Tibial nerve (tissue), 4 donors: Measurements from ENCODE around the gene BGN.

ENCODE experiments used
- EP300 ChIP-seq, 2 donors: sonication (generic); formaldehyde crosslinking; IDR thresholded peaks; one replicate each; pipeline ENCODE4 v1.6.1; 2017; ENCODE audit warnings: antibody characterized with exemption in 2 of 2, mild to moderate bottlenecking in 1 of 2
- POLR2A ChIP-seq, 2 donors: fragments of 450-650 bp; IDR thresholded peaks; one replicate each; pipeline ENCODE4 v1.6.1; 2017; ENCODE audit warnings: antibody characterized with exemption in 2 of 2, mild to moderate bottlenecking in 2 of 2, moderate library complexity in 2 of 2
- TF ChIP-seq, protein P1 (sequence below), 5 experiments: fragments of 200-600 bp in 3 of 5; fragments of 450-650 bp in 2 of 5; sonication (generic) in 3 of 5; IDR thresholded peaks; one replicate each; pipeline ENCODE4 v1.5.1; 2016 to 2019; ENCODE audit warnings: antibody characterized with exemption in 5 of 5, mild to moderate bottlenecking in 3 of 5, moderate library complexity in 2 of 5

GRCh38 chrX:153476666-153477363, 18.0 kb upstream of the BGN start:
- TF ChIP-seq POLR2A (IDR thresholded peaks at IDR 0.05) (no peak), EP300 (IDR thresholded peaks at IDR 0.05) (no peak)
- TF ChIP-seq, protein P1, sequence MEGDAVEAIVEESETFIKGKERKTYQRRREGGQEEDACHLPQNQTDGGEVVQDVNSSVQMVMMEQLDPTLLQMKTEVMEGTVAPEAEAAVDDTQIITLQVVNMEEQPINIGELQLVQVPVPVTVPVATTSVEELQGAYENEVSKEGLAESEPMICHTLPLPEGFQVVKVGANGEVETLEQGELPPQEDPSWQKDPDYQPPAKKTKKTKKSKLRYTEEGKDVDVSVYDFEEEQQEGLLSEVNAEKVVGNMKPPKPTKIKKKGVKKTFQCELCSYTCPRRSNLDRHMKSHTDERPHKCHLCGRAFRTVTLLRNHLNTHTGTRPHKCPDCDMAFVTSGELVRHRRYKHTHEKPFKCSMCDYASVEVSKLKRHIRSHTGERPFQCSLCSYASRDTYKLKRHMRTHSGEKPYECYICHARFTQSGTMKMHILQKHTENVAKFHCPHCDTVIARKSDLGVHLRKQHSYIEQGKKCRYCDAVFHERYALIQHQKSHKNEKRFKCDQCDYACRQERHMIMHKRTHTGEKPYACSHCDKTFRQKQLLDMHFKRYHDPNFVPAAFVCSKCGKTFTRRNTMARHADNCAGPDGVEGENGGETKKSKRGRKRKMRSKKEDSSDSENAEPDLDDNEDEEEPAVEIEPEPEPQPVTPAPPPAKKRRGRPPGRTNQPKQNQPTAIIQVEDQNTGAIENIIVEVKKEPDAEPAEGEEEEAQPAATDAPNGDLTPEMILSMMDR (IDR thresholded peaks at IDR 0.05): no peak
